HG02763 (cell line): ENCODE measurements around the gene EML1.
"Not testable (repeated sequence)": the region's sequence is repeated elsewhere in the genome, so short reads cannot be mapped to it uniquely, and the experiment has no call there.

Experiments
- ATAC-seq: cut with Tn5 transposase; IDR thresholded peaks from one replicate; pipeline ENCODE4 v1.9.1; 2021; ENCODE audit warnings: mild to moderate bottlenecking, moderate library complexity; ENCODE audit not compliant: unreplicated experiment

EML1 gene

DNA sequence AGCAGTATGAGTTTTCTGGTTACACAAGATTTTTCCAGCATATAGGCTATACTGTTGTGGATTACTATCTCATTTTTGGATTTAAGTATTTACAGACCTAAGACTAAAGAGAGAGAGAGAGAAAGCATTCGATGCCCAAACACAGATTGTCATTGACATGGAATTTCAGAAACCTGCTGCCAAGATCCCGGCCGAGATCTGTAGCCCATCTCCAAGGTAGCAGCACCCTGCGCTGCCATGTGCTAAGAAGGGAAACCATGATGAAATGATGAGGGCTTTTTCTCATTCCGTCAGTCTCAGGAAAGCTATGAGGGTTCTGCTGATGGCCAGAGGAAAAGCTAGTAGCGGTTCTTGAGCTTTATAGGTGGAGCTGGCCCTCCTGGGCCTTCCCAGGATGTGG is 136.4 kb downstream of the EML1 start:
- ATAC-seq: no peak

DNA sequence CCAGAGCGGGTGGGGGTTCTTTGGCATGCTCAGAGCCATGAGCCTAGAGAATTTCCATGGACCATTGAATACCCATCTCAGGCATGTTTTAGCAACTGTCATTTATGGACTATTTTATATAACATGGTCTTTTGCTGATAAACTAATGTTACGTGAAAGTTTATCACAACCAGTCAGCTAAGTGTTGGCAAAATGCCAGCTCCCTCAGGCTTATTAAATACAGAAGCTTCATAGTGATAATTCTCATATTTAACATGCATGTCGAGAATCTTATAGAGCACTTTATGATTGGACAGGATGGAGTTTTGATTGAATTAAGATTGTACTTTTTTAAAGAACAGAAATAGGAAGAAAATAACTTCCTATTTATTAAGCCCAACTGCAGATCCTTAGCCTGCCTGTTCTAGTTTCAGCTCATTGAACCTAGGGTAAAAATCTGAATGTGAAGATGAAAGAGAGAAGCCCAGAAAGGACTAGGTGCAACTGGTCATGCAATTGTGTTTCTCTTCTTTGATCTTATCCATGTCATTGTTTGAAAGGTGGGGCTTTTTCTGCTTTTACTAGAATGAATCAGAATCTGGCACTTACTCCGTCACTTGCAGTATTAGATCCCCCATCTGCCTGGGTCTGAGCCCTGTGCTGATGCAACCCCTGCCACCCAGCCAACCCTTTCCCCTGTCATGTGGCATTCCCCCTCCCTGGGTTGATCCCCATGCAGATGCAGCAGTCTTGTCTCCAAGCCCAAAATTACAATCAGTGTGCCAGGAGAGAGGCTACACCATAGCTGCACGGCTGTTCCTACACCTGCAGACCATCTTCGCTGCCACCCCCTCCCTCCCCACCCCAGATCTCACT is 137.4 kb downstream of the EML1 start:
- ATAC-seq: no peak

DNA sequence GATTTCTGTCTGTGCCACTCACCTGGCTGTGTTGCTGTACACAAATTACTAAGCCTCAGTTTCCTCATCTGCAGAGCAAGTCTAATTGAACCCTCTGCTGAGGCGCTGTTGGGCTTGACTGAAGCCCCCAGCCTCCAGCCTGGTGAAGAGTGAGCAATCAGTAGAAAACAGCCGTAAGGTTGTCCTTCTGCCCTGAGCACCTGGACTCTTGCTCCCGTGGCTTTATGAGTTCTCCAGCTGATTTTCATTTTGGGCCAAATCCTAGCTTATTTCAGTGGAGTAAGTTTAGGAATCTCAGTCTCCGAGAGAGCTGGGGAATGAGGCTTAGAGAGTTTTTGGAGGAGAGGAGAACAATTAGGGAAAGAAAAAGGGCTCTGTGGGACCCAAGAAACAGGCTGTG is 138.1 kb downstream of the EML1 start:
- no peak for ATAC-seq

DNA sequence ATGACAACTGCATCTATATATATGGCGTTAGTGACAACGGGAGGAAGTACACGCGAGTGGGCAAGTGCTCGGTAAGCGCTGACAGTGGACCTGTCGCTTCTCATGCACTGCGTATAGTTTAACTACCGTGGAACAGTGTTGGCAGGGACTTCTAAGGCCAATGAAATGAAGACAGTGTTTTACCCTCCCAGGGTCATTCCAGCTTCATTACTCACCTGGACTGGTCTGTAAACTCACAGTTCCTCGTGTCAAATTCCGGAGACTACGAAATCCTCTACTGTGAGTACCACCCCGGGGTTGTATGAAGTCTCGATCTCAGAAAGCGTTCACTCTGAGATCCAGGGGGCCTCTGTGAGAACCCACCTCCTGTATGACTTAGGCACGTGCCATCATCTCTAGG is 142.8 kb downstream of the EML1 start:
- ATAC-seq: no peak

DNA sequence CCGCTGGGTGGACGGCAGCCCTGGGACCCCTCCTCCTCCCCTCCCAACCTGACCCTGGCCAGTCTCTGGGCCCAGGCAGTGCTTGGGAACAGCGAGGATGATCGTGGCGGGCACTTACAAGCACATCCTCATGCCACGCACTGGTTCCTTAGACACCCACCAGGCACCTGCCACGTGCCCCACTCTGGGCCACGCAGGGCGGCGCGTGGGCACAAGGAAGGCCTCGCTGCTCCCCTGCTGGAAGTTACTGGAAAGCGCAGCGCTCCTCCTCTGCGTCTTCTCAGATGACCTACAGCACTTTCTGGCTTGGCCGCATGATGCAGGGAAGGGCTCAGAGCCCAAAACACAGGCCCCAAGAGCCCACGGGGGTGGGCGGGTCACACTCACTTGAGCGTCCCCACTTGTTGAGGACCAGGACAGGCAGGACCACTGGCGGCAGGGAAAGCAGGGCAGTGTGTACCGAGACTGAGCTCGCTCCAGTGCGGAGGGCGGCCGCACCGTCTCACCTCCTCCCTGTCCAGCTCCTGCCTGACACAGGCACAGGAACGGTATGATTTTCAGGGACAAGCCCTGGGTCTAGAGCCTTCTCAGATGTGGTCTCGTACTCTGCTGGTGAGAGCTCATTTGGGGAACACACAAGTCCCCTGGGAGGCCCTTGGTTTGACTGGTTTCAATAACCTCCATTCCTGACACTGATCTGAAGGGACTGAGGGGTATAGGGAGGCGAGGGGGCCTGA is 143.7 kb downstream of the EML1 start:
- peak; percentile 70 for ATAC-seq

DNA sequence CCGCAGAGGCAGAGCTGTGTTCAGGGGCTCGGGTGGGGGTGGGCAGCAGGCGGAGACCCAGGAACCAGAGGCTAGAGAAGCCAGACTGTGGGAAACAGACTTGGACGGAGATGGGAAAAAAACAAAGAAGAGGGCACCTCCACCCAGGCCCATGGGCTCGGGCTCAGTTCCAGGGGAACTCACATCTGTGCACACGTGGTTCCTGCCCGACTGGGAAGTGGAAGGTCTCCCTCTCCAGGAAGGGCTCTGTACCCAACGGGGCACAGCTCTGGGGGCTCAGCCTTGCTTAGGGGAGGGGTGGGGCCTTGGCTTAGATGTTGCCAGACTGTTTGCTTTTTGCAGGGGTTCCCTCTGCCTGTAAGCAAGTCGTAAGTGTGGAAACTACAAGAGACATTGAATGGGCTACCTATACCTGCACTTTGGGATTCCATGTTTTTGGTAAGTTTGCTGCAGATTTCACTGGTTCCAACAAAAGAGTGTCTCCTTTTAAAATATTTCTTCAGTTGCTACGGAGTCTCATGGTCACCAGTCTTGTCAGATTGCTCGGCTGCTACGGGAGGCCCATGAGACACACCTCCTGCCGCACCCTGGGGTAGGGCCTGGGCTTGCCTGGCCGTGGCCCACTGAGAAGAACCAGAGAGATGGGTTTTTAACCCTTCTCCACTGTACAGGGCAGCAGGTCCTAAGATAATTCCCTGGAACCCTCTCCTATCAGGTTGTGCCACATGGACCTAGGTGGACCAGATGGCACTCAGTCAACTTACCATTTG is 144.4 kb downstream of the EML1 start:
- no peak for ATAC-seq

DNA sequence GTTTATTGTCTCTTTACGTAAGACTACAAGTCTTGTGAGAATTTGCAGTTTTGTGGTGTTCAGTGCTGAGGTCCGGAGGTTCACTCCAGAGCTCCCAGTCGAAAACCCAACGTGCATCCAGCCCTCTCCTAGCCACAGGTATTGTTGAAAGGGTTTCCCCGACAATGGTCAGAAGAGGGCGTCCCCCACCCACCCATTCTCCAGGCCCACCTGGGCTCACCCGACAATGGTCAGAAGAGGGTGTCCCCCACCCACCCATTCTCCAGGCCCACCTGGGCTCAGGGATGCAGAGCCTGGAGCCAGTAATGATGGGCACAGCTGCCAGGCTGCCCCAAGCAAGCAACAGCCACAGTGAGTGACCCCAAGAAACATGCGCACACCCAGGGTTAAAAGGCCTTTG is 145.2 kb downstream of the EML1 start:
- no peak for ATAC-seq

DNA sequence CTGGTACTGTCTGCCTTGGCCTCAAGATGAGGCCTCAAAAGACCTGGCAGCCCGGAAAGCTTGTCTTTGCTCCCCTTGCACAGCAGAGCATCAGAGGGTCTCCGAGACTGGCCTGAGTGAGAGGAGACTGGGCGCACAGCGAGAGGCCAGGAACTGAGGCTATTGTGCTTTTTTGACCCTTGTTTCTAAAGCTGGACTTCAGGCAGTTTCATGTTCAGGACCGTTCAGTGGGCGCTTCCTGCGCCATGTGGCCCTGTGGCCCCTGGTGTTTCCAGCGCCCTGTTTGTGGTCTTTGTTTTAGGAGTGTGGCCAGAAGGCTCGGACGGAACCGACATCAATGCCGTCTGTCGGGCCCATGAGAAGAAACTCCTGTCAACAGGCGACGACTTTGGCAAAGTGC is 145.7 kb downstream of the EML1 start:
- no peak for ATAC-seq

DNA sequence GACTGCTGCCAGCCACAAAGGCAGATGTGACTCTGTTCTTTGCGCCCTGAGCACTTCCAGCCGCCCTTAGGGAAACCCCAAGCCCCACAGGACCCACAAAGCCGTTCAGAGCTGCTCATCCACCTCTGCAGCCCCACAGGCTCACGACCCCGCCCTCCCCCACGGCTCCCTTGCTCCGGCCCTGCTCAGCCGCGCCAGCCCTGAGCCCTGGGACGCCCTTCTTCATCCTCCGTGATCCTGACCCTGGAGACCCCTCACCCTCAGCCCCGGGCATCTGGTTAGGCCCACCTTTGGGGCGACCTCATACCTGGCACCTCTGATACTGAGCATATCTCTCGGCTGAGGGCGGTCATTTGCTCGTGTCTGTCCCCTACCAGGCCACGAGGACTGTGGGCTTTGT is 146.2 kb downstream of the EML1 start:
- ATAC-seq: no peak

DNA sequence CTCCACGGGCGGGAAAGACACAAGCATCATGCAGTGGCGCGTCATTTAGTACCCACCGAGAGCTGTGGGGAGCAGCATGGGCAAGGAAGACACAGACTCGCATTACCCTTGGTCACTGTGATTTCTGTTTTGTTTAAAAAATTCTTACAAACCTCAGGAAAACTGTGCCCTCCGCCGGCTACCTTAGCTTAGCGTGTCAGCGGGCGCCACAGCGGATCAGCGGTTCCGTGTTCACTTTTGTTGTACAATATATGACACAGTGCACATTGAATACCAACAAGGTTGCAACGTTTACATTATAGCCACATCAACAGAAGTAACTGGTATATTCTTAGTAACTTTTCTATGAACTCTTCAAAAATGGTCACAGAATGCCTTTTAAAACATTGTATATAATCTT is 146.9 kb downstream of the EML1 start:
- ATAC-seq: no peak

DNA sequence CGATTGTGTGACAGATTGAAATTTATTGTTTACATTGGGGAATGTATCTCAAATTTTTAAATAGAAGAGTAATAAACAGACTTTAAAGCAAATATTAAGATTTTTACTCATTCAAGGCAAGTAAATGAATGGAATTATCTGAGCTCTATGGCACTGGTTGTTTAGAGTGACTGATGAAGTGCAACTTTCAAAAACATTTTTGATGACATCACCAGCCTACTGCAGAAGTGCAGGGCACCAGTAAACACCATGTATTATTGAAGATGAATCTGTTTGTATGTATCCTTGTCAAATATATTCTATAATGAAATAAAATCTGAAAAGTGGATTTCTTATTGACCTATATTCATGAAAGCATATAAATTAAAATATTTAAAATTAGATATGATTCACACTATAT is 148.0 kb downstream of the EML1 start:
- no peak for ATAC-seq

DNA sequence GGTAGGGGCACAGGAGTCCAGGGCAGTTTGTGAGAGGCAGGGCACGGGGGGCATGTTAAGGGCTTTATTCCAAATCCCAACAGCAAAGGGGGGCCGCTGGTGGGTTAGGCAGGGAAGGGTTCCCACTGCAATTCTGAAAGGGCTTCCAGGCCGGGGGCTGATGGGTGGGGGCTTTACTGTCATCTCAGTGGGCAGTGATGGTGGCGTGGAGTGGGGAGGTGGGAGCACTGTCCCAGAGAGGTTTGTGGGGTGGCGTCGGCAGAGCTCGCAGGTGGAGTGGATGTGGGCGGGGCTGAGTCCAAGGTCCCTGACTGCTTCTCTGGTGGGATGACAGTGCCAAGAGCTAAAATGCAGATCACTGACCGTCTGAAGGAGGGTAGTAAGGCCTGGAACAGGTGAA is 150.4 kb downstream of the EML1 start:
- ATAC-seq: no peak

DNA sequence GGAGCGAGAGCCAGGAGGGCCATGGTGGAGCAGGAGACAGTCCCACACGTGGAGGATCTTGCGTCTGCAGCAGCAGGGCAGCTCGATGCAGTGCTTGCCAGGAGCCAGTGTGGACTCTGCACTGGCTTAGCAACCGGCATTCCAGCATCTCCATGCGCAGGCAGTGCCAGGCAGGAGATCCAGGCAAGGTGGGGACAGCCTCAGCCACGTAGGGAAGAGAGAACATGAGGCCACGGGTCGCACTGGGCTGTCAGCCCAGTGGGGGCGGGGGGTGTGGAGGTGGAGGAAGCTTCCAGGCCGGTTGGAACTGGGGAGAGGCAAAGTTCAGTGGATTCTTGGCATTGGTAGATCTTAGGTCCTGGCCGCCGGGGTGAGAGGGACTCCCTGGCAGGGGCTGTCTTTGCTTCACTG is 151.0 kb downstream of the EML1 start:
- ATAC-seq: no peak

DNA sequence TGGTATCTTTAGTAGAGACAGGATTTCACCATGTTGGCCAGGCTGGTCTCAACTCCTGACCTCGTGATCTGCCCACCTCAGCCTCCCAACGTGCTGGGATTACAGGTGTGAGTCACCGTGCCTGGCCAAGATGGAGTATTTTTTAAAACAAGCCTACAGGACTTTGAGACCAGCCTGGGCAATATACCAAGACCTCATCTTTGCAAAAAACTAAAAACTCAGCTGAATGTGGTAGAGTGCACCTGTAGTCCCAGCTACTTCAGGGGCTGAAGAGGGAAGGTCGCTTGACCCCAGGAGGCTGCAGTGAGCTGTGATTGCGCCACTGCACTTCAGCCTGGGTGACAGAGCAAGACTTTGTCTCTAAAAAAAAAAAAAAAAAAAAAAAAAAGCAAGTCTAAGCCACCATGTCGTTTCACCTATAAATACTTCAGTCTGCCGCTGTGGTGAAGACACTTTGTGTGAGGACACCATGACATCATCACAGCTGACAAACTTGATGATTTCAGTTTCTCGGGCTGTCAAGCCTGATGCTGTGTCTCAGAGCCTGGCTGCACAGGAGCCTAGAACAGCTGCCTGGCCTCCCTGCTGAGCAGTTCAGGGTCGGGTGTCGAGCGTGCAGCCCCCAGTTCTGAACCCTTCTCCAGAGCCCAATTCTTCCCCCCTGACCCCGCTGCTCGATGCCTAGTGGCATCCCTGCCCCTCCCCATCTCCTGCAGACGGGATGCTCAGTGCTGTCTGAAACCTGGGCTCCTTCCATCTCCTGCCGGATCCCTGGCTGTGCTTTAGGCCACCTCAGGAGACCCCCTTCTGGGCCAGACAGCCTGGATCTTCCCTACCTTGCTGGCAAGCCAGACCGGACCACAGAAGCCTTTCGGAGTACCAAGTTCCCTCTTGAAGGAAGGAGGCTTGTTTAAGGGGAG is 152.8 kb downstream of the EML1 start:
- ATAC-seq: no peak

DNA sequence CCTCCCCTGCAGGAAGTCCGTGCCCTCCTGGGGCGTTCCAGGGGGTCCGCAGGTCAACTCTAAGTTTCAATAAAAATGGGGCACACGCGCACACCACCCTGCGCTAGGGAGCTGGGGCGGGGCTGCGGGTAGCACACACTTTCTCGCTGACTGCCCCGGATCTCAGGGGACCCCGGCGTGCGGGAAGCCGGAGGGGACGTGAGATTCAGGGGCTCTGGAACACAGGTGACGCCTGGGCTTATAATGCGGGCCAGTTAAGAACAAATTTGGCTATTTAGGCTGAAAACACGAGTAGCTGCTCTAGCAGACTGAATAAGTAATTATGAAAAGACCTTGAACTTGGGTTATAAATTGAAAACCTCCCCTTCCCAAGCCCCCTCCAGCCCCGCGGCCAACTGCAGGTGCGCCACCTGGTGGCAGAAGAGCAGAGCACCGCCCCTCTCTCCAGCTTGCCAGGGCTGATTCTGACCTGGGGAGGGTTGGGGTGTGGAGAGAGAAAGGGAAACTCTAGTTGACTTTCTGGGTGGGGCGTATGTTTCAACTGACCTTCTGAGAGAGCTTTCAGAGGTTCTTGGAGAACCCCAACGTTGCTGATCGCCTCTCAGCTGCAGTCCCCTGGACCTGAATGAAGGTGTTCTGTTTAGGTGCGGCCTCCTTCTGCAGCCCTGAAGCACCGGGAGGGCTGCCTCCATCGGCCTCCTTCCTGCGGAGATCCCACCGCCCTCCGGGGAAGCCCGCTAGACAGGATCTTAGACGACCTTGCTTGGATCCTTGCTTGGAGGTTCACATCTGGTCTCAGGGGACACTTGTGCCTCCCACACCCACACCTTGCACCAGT is 153.7 kb downstream of the EML1 start:
- ATAC-seq: no peak

DNA sequence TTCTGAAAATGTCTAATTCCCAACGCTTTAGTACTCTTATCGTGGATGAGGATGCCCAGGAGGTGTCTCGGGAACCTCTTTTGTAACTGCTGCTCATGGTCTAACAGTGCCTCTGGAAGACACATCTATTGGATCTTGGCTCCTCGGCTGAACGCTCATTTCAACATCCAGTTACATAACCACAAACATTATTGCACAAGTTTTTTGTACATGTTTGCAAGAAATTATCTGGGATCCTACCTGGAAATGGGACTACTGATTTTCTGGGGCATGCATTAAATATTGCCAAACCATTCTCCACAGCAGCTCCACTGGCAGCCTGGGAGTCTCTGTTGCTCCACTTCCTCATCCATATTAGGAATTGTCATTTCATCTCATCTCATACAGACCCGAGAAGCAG is 154.5 kb downstream of the EML1 start:
- no peak for ATAC-seq

DNA sequence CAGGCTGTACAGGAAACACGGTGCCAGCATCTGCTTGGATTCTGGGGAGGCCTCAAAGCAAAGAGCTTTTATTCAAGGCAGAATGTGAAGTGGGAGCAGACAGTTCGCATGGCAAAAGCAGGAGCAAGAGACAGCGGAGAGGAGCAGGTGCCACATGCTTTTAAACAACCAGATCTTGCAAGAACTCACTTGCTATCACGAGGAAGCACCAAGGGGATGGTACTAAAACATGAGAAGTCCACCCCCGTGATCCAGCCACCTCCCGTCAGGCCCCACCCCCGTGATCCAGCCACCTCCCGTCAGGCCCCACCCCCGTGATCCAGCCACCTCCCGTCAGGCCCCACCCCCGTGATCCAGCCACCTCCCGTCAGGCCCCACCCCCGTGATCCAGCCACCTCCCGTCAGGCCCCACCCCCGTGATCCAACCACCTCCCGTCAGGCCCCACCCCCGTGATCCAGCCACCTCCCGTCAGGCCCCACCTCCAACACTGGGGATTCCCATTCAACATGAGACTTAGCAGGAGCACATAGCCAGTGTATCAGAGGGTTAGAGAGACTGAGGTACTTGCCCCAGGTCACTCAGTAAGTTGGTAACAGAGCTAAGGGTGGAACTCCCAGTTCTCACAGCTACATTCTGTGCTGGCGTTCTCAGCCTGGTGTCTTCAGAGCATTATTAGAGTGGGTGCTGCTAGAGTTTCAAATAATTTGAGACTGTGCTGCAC is 156.0 kb downstream of the EML1 start:
- ATAC-seq: not testable (repeated sequence)

DNA sequence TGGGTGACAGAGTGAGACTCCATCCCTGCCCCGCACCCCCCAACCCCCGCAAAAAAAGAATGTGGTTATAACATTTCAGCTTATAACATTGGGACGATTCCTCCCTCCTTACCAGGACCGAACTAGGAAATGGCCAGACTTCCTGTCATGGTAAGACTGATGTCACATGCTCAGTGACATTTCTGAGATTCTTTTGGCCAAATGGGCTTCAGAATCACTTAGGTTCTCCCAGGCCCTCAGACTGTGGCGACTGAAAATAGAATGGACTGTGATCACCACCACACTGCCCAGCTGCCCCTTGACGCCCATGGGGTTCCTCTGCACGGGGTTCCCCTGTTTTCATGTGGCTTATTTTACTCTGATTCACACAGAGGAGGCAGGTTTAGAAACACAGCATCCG is 157.0 kb downstream of the EML1 start:
- no peak for ATAC-seq

DNA sequence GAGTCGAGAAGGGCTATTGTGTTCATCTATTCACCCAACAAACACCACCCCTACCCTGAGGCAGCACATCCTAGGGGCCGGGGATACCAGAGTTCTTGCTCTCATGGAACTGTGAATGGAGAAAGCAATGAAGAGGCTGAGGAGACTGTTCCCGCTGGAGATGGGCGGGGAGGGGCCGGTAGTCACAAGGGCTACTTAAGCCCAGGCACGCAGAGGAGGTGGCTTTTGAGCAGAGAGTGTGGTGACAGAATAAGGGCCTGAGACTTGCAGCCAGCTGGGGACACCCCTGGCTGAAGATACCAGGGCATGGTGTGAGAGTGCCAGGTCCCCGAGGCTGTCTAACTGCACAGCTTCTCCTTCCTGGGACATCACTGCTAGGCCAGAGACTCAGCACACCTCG is 157.9 kb downstream of the EML1 start:
- ATAC-seq: no peak
